Measurements from ENCODE around the gene SIL1.
"Not testable (repeated sequence)": the region's sequence is repeated elsewhere in the genome, so short reads cannot be mapped to it uniquely, and the experiment has no call there.

DNA sequence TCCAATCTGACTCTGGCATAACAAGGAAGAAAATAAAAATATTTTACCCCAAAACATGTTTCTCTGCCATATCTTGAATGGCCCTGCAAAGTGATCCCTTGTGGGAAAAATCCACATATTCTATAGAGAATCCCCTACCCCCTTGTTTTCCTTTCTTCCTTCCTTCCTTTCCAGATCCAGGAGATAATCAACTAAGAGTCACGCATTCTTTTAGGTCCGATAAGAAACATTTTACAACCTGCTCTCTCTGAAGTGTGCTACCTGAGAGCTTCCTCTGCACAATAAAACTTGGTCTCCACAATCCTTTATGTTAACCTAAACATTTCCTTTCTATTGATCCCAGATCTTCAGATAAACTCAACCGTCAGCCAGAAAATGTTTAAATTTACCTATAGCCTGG, 33.3 kb downstream of the SIL1 start:
- TF ChIP-seq POLR2AphosphoS5, POLR2A (IDR thresholded peaks at IDR 0.05): not testable (repeated sequence)
- TF ChIP-seq, protein P1, sequence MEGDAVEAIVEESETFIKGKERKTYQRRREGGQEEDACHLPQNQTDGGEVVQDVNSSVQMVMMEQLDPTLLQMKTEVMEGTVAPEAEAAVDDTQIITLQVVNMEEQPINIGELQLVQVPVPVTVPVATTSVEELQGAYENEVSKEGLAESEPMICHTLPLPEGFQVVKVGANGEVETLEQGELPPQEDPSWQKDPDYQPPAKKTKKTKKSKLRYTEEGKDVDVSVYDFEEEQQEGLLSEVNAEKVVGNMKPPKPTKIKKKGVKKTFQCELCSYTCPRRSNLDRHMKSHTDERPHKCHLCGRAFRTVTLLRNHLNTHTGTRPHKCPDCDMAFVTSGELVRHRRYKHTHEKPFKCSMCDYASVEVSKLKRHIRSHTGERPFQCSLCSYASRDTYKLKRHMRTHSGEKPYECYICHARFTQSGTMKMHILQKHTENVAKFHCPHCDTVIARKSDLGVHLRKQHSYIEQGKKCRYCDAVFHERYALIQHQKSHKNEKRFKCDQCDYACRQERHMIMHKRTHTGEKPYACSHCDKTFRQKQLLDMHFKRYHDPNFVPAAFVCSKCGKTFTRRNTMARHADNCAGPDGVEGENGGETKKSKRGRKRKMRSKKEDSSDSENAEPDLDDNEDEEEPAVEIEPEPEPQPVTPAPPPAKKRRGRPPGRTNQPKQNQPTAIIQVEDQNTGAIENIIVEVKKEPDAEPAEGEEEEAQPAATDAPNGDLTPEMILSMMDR (IDR thresholded peaks at IDR 0.05): not testable (repeated sequence)
